HG03439 (cell line): ENCODE data around the gene IGF1.
"Not testable (repeated sequence)": the region's sequence is repeated elsewhere in the genome, so short reads cannot be mapped to it uniquely, and the experiment has no call there.

Experiments
- ATAC-seq: cut with Tn5 transposase; IDR thresholded peaks from one replicate; pipeline ENCODE4 v1.9.1; 2021; ENCODE audit warnings: mild to moderate bottlenecking, moderate library complexity; ENCODE audit not compliant: unreplicated experiment

The IGF1 gene

GRCh38 chr12:102462795-102463465 lies 17.4 kb downstream of the IGF1 start:
- ATAC-seq: no peak

- ATAC-seq: no peak
These were observed 18.0 kb downstream of the IGF1 start for GRCh38 chr12:102462386-102462785.

- no peak for ATAC-seq
These were observed 18.9 kb downstream of the IGF1 start for GRCh38 chr12:102461501-102461900.

GRCh38 chr12:102459314-102459713 lies 21.0 kb downstream of the IGF1 start:
- ATAC-seq: no peak

- no peak for ATAC-seq
These were observed 25.3 kb downstream of the IGF1 start for GRCh38 chr12:102454808-102455760.

- no peak for ATAC-seq
These were observed 26.0 kb downstream of the IGF1 start for GRCh38 chr12:102454330-102454729.

GRCh38 chr12:102452605-102453004 lies 27.8 kb downstream of the IGF1 start:
- ATAC-seq: no peak

GRCh38 chr12:102449018-102449417 lies 31.3 kb downstream of the IGF1 start:
- not testable (repeated sequence) for ATAC-seq

- ATAC-seq: not testable (repeated sequence)
These were observed 32.9 kb downstream of the IGF1 start for GRCh38 chr12:102447426-102447825.

GRCh38 chr12:102444707-102445106 lies 35.7 kb downstream of the IGF1 start:
- ATAC-seq: no peak

GRCh38 chr12:102444093-102444492 lies 36.3 kb downstream of the IGF1 start:
- ATAC-seq: no peak

- ATAC-seq: no peak
These were observed 39.2 kb downstream of the IGF1 start for GRCh38 chr12:102441077-102441596.

- ATAC-seq: no peak
These were observed 40.6 kb downstream of the IGF1 start for GRCh38 chr12:102439426-102440405.

GRCh38 chr12:102438827-102439210 lies 41.5 kb downstream of the IGF1 start:
- no peak for ATAC-seq

- no peak for ATAC-seq
These were observed 42.1 kb downstream of the IGF1 start for GRCh38 chr12:102438047-102438826.

GRCh38 chr12:102437511-102437910 lies 42.9 kb downstream of the IGF1 start:
- no peak for ATAC-seq

- no peak for ATAC-seq
These were observed 43.5 kb downstream of the IGF1 start for GRCh38 chr12:102436867-102437266.

GRCh38 chr12:102435827-102436436 lies 44.4 kb downstream of the IGF1 start:
- no peak for ATAC-seq

GRCh38 chr12:102433304-102433703 lies 47.1 kb downstream of the IGF1 start:
- ATAC-seq: no peak
